Loucy (cell line): Measurements from ENCODE around the gene CLDN6.
A peak's percentile ranks its signal among the peaks of the same experiment; 100 is the strongest.

Source experiments
- H2AFZ ChIP-seq: fragments of 200-600 bp; sonication (generic); 2 replicates; pipeline ENCODE4 v1.6.0; 2016; ENCODE audit warnings: antibody characterized with exemption, mild to moderate bottlenecking, low read length, moderate library complexity
- H3F3A ChIP-seq: fragments of 200-600 bp; 2 replicates; pipeline ENCODE4 v1.6.0; 2016; ENCODE audit warnings: antibody characterized with exemption, low read depth, mild to moderate bottlenecking
- H3K27me3 ChIP-seq: fragments of 200-600 bp; sonication (generic); 2 replicates; pipeline ENCODE4 v1.6.1; 2014; ENCODE audit warnings: low read length, mild to moderate bottlenecking; ENCODE audit not compliant: insufficient read depth, poor library complexity, severe bottlenecking
- H3K36me3 ChIP-seq: fragments of 200-600 bp; sonication (generic); 2 replicates; pipeline ENCODE4 v1.6.1; 2016; ENCODE audit warnings: low read length; ENCODE audit not compliant: insufficient read depth
- H3K4me1 ChIP-seq: fragments of 200-600 bp; sonication (generic); 2 replicates; pipeline ENCODE4 v1.5.1; 2014; ENCODE audit warnings: low read length, mild to moderate bottlenecking; ENCODE audit not compliant: insufficient read depth, poor library complexity, severe bottlenecking
- H3K4me2 ChIP-seq: fragments of 200-600 bp; sonication (generic); 2 replicates; pipeline ENCODE4 v1.6.0; 2014; ENCODE audit warnings: antibody characterized with exemption, low read length, low read depth, mild to moderate bottlenecking; ENCODE audit not compliant: poor library complexity, severe bottlenecking
- H3K4me3 ChIP-seq: fragments of 200-600 bp; sonication (generic); 2 replicates; pipeline ENCODE4 v1.5.1; 2014; ENCODE audit warnings: low read length, mild to moderate bottlenecking, mixed read lengths; ENCODE audit not compliant: poor library complexity, severe bottlenecking
- H3K79me2 ChIP-seq: fragments of 200-600 bp; sonication (generic); 2 replicates; pipeline ENCODE4 v1.6.1; 2014; ENCODE audit warnings: low read length; ENCODE audit not compliant: insufficient read depth
- H3K9ac ChIP-seq: fragments of 200-600 bp; sonication (generic); 2 replicates; pipeline ENCODE4 v1.6.0; 2014; ENCODE audit warnings: mild to moderate bottlenecking, low read depth, low read length, moderate library complexity; ENCODE audit not compliant: poor library complexity, severe bottlenecking
- H3K9me2 ChIP-seq: fragments of 200-600 bp; sonication (generic); replicated peaks from 2 replicates; pipeline ENCODE4 v1.6.1; 2016; ENCODE audit warnings: low read depth, low read length, mixed read lengths
- H3K9me3 ChIP-seq: fragments of 200-600 bp; sonication (generic); 2 replicates; pipeline ENCODE4 v1.6.1; 2014; ENCODE audit warnings: mild to moderate bottlenecking, antibody characterized with exemption, low read length, low read depth; ENCODE audit not compliant: insufficient read depth
- H4K20me1 ChIP-seq: fragments of 200-600 bp; sonication (generic); 2 replicates; pipeline ENCODE4 v1.6.0; 2014; ENCODE audit warnings: antibody characterized with exemption, low read length, mild to moderate bottlenecking; ENCODE audit not compliant: insufficient read depth, poor library complexity, severe bottlenecking
- EZH2phosphoT487 ChIP-seq: fragments of 200-600 bp; IDR thresholded peaks from 2 replicates; pipeline ENCODE4 v1.6.1; 2018; ENCODE audit warnings: antibody characterized with exemption, mild to moderate bottlenecking, moderate library complexity, borderline replicate concordance
- TF ChIP-seq, protein P1 (sequence below): fragments of 200-600 bp; sonication (generic); conservative IDR thresholded peaks from 2 replicates; pipeline ENCODE4 v1.5.1; 2014; ENCODE audit warnings: mild to moderate bottlenecking, antibody characterized with exemption, low read length

Gene CLDN6

GRCh38 chr16:2973093-2973492 is 44.9 kb downstream of the CLDN6 start:
- Histone ChIP-seq H3K4me1 (peaks cover 2% of the 10 kb centered on the region), H3K79me2 (peaks cover 24% of the 10 kb centered on the region; the same call in 1 of the 2 replicates), H4K20me1 (peaks cover 7% of the 10 kb centered on the region), H2AFZ (no peak overlapping the region), H3K4me2 (no peak overlapping the region), H3K4me3 (no peak overlapping the region), H3F3A (no peaks in the 10 kb centered on the region), H3K9me3 (no peaks in the 10 kb centered on the region), H3K9me2 (no peaks in the 10 kb centered on the region), H3K27me3 (no peaks in the 10 kb centered on the region), H3K36me3 (no peaks in the 10 kb centered on the region), H3K9ac (no peak overlapping the region)
- TF ChIP-seq EZH2phosphoT487 = no peak
- TF ChIP-seq, protein P1, sequence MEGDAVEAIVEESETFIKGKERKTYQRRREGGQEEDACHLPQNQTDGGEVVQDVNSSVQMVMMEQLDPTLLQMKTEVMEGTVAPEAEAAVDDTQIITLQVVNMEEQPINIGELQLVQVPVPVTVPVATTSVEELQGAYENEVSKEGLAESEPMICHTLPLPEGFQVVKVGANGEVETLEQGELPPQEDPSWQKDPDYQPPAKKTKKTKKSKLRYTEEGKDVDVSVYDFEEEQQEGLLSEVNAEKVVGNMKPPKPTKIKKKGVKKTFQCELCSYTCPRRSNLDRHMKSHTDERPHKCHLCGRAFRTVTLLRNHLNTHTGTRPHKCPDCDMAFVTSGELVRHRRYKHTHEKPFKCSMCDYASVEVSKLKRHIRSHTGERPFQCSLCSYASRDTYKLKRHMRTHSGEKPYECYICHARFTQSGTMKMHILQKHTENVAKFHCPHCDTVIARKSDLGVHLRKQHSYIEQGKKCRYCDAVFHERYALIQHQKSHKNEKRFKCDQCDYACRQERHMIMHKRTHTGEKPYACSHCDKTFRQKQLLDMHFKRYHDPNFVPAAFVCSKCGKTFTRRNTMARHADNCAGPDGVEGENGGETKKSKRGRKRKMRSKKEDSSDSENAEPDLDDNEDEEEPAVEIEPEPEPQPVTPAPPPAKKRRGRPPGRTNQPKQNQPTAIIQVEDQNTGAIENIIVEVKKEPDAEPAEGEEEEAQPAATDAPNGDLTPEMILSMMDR = no peak

DNA sequence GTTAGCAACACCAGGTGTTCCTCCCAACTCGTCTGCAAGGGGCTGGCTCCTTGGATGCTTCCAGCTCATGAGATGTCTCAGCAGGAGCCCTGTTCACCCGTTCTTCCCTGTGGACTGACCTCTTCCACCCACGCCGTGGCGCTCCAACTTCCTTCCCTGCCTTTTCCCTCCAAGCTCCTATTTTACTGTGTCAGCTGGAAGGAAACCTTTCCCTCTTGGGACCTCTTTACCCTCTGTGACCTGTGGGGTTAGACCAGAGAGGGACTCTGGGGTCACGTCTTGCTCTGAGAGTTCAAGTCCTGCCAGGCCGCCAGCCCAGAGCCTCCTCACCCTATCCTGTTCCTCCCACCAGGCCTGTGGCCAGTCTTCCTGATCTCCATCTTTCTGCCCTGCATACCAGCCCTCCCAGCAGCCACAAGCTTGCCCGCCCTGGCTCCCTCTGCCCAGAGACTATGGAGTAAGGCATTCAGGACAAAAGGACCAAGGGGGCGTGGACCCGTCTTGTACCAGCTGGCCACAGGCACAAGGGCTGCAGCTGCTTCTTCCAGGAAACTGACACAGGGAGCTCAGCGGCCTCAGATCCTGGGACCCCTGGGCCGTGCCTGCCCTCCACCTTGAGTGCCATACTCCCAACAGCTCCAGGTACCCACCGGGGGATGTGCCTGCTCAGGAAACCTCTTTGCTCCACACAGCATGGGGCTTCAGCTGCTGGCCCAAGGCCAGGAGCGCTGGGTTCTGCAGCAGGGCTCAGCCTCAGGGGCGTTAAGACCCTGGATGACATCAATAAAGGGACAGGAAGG is 45.8 kb downstream of the CLDN6 start:
- Histone ChIP-seq H3K4me1 (peaks cover 2% of the 10 kb centered on the region), H3F3A (no peaks in the 10 kb centered on the region), H3K9me3 (no peaks in the 10 kb centered on the region), H3K9me2 (no peaks in the 10 kb centered on the region), H4K20me1 (peaks cover 7% of the 10 kb centered on the region), H3K4me3 (no peak overlapping the region), H3K4me2 (no peak overlapping the region), H3K79me2 (peaks cover 15% of the 10 kb centered on the region; the same call in 1 of the 2 replicates), H3K9ac (no peak overlapping the region), H2AFZ (no peak overlapping the region), H3K27me3 (no peaks in the 10 kb centered on the region), H3K36me3 (no peaks in the 10 kb centered on the region)
- no peak for TF ChIP-seq EZH2phosphoT487
- TF ChIP-seq, protein P1 = no peak

GRCh38 chr16:2971134-2971984 is 46.6 kb downstream of the CLDN6 start:
- no peak for TF ChIP-seq EZH2phosphoT487
- TF ChIP-seq, protein P1 = peak; percentile 15; the same call in 1 of the 2 replicates
- H3K36me3 ChIP-seq = no peaks in the 10 kb centered on the region
- peak overlapping the region; percentile 62 for H3K9ac ChIP-seq
- H3K4me3 ChIP-seq = peak overlapping the region; percentile 77
- peaks cover 7% of the 10 kb centered on the region for H4K20me1 ChIP-seq
- no peaks in the 10 kb centered on the region for H3K27me3 ChIP-seq
- H3K9me3 ChIP-seq = no peaks in the 10 kb centered on the region
- no peak overlapping the region for H2AFZ ChIP-seq
- peak overlapping the region; percentile 71 for H3K4me2 ChIP-seq
- no peaks in the 10 kb centered on the region for H3F3A ChIP-seq
- H3K9me2 ChIP-seq = no peaks in the 10 kb centered on the region
- H3K4me1 ChIP-seq = peaks cover 2% of the 10 kb centered on the region
- H3K79me2 ChIP-seq = peaks cover 11% of the 10 kb centered on the region; the same call in 1 of the 2 replicates
